T-helper 1 cell (primary cell): ENCODE data around the gene NAA20.

Experiments
- DNase-seq, 5 donors: peaks; one replicate each; pipeline ENCODE4 v3.0.0-alpha.2; 2012 to 2020

The NAA20 gene

DNA sequence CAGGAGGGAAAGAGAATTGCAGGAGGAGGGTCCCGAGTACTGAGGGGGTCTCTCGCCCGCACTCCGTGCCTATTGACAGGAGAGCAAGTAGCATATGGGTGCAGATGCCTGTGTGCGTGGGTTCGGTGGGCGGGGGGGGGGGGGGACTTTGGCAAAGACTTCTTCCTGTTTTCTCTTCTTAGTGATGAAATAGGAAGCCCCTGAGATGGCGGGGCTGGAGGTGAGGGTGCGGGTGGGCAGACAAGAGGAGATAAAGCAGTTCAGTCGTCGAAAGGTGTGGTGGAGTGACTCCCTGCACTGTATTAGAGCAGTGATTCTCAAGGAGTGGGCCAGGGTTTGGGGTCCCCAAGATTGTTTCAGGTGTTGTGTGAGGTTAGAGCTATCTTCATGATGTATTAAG lies 3.7 kb downstream of the NAA20 start:
- DNase-seq = no peak

DNA sequence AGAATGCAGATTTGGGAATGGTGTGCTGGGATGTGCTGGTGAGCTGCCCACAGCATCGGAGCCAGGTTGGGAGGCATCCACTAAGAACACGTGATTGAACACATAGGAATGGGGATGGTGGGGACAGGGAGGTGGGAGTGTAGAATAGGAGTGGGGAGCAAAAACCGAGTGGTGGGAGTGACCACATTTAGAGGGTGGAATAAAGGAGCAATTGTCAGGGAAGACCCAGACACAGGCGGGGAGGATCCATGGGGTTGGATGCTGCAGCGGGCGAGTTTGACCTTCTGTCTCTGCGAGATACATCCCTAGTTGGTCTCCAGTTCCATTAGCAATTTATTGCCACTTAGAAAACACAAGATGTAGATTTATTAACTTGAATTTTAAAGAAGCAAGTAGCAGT lies 4.7 kb downstream of the NAA20 start:
- DNase-seq = no peak

DNA sequence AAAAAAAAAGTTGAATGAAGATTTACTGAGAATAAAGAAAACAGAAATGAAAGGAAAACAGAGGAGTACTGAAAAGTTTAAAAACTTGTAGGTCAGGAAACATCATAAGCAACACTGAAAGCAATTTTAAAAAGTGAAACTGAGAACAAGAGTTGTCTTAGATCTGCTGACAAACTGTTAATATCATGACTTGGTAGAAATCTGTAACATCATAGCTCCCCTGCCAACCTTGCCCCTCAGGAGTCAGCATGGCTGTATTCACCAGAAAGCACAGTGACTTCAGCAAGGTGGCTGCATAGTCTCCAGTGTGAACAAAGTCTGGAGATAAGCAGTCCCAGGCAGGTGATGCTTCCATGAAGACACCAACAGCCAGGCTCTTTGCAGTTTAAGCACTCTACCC lies 5.3 kb downstream of the NAA20 start:
- DNase-seq = peak in 1 of 5 donors; percentile 58

DNA sequence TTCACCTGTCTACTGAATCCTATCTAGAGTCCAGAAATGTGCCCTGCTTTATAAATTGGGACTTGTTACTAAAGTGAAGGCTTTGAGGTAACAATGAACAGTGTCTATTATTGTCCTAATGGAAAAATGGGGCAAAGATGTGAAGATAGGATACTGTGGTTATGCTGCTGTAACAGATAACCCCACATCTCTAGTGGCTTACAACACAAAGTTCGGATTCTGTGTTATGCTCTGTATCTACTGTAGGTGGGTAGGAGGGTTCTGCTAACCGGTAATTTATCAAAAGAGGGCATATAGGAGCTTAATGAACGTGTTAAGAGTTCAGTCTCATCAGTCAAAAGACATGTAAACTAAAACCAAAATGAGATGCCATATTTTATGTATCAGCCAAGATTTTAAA lies 6.2 kb downstream of the NAA20 start:
- DNase-seq = no peak

DNA sequence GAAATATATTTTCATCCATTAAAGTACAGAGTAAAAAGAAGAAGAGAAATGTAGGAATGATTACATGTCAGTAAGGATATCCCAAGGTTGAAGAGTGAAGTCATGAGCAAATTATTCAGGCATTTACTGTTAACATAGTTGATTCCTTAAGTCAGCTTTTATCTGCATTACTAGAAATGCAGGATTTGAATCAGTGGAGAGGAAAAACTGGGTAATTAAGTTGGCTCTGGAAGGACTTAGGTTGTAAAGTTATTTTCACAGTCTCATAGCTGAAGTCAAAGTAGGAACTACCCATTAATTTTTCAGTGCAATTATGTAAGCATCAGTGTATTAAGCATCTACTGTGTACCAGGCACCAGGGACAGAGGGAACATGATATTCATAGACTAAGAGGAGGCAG lies 7.8 kb downstream of the NAA20 start:
- DNase-seq = no peak

DNA sequence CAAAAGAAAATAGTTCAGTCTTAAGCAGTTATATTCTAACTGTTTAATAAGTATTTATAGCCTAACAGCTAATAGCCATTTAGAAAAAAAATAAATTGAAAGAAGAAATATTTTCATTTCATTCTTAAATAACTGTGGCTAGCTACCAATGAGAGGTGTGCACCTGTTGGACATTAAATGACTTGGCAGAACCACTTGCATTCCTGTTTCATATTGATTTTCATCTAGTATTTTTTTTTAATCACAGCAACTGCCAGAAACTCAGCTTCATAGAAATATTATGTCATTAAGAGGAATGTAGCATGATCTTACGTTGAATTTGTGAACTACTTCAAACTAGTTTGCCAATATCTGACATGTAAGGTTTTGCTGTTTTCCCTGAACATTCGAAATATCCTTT lies 10.1 kb downstream of the NAA20 start:
- DNase-seq = no peak

DNA sequence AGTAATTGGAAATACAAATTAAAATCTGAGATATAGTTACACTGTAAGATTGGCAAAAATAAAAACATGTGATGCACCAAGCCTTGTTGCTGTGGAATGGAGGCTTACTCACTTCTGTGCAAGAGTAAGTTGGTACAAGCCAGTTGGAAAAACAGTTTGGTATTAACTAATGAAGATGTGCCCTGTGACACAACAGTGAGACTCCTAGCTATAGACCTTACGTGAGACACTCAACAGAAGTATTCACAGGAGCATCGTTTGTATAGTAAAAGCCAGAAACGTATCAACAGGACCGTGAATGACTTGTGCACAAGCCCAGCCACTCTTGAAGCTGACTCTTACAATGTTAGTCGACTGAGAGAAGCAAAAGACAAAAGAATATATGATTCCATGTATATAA lies 14.6 kb downstream of the NAA20 start:
- DNase-seq = no peak

DNA sequence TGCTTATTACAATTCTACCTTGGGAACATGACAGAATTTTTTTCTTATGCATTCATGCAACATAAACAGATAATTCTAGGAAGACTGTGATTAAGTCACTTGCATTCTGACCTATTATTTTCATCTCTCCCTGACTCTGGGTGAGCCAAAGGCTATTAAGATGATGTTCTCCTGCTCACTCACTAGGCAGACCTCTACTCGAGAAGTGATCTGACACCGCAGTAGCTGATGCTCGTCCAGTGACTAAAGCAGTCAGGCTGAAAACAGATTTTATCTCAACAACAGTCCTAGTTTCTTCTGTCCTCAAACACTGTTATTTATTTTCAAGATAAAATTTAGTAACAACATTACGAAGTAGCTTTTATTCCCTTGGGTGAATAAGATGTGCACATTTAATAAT lies 17.3 kb downstream of the NAA20 start:
- DNase-seq = no peak

DNA sequence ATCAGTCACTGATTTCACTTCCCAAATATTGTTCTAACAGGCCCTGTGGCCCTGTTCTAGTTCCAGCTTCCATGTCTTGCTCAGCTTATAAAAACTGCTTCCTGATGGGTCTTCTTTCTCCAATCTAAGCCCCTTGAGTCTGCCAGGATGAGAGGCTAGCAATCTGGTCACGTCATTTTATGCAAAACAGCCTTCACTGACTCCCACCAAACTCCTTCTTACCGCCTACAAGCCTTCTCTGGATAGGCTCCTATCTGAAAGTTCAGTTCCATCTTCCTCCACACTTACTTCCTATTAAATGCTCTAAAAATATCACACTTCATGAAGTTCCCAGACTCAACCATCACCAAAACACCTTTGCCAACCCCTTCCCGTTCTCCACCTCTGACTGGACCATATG lies 19.6 kb downstream of the NAA20 start:
- DNase-seq = no peak

DNA sequence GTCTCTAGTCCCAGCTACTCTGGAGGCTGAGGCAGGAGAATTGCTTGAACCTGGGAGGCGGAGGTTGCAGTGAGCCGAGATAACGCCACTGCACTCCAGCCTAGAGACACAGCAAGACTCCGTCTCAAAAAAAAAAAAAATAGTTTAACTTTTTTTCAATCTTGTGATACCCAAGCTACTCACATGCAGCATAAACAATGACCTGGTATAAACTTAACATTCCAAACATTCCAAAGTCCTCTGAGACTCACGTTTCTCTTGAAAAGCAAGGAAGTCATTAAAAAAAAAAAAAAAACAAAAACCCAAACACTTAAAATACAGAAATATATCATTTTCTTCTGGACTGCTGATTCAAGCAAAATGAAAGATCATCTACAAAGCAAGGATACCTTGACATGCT lies 20.8 kb downstream of the NAA20 start:
- no peak for DNase-seq

DNA sequence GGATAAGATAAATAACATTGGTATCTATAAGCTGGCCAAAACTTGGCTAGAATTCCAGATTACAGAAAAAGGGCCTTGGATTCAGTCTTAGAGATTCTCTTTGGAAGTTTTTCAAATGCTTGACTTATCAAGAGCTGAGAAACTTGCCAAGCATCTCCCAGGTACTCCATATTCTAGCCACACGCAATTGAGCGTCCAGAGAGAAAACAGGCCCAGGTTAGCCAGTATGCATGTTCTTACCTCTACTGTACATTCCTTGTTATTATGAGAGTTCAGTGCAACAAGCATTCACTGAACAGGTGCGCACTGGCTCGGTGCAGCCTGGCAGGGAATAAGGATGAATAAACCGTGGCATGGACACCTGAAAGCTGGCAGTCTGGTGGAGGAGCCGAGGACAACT lies 21.4 kb downstream of the NAA20 start:
- no peak for DNase-seq

DNA sequence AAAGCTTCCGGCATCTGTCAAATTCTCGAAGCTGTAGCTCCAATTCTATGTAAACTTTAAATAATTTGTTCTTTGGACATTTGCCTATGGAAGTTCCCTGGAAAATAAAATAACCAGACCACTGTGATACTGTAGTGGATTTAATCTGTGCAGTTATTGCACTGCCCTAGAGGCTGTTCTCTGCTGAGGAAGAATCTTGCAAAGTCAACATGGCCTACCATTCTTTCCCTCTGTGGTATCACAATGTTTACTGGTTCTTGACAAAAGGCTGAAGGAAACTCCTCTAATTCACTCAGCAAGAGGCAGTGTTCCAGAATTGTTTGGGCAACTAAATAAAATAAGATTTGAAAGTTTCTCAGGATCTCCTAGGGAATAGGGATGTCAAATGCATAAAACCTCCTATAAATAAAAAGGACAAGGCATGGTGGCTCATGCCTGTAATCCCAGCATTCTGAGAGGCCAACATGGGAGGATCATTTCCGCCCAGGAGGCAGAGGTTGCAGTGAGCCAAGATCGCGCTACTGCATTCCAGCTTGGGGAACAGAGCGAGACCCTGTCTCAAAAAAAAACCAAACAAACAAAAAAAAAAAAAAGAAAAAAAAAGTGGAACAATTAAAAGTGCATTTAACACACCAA lies 22.7 kb downstream of the NAA20 start:
- no peak for DNase-seq

DNA sequence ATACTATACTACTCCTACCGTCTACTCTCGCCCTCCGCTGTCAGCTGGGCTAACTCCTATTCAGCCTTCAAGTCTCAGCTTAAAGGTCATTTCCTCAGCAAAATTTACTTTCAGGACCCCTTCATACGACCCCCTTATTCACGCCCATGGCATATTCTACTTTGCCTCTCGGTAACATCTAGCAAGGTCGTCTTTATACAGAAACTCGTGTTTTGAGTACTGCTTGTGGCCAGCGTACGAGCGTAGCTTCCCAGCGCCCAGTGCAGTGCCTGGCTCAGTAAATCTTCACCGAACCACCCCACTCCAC lies 34.6 kb downstream of the NAA20 start:
- peak in 1 of 5 donors; percentile 3 for DNase-seq

DNA sequence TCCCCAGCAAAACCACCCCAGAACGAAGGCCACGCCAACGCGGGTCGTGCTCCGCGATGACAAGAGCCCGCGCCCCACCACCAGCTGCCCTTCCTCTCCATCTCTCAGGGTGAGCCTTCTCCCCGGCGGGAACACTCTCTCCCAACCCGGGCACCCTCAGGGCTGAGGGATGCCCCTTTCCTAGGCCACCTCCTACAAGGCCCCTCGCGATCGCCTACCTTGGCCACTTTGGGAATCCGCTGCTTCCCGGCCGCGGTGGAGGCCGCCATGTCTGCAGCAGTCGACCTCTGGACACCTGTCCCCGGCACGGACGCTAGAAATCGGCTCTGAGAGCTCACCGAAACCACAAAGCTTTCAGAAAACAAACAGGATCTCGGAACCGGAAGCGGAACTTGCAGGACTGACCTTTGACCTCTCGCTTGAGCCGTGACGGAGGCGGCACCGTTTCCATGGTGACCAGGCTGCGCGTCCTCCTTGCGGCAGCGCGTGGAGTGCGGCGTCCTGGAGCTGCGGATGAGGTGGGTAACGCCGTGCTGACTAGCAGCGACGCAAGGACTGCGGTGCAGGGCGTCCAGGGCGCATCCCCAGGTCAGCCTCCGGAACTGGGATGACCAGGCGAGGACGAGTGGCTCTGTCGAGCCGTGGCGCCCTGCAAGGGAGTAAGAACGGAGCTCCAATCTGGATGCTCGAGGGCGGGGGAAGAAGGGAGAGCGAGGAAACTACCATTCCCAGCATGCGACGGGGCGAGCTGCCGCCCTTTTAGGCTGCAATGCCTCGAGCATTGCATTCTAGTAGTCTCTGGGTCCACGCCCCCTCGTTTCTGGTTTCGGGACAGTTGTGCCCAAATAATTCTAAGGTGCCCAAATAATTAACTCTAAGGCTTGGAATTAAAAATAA lies 35.2 kb downstream of the NAA20 start, which contains the start of the genes CFAP61 and CRNKL1:
Gene CFAP61 (plus strand): TSS at position 459 of the 897 bp plus-strand sequence. CDS start 4,122 bp downstream, outside the sequence.
Gene CRNKL1 (minus strand): TSS at position 393 of the 897 bp plus-strand sequence. CDS start 124 bp downstream, at position 269.
- DNase-seq = peak; percentile 94 to 98 (median 97)

DNA sequence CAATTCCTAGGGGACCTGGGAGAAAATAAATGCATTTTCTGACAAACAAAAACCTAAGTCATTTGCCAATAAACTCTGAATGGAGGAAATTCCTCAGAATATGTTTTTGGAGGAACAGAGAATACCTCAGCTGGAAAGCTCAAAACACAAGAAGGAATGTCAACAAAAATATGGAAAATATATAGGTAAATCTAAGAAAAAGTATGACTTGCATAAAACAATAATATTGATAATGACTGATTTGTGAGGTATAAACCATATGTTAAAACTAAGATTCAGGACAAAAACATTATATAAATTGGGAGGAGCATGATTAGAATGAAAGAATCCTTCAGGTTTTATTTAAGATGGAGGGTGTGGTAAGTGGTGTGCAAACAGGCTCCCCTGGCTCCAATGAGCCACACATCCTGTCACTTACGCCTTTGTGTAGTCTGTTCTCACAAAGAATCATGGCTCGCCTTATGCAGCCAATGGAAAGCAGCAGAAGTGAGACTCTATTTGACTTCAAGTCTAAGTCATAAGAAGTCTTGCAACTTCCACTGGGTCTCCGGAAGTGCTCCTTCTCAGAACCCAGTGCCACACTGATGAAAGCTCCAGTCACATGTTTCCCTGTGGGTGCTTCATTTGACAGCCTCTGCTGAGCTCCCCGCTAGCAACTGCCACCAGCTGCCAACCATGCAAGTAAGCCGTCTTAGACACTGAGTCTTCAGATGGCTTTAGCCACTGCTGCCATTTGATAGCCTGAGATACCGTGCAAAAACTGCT lies 43.3 kb downstream of the NAA20 start:
- DNase-seq = peak in 1 of 5 donors; percentile 2

DNA sequence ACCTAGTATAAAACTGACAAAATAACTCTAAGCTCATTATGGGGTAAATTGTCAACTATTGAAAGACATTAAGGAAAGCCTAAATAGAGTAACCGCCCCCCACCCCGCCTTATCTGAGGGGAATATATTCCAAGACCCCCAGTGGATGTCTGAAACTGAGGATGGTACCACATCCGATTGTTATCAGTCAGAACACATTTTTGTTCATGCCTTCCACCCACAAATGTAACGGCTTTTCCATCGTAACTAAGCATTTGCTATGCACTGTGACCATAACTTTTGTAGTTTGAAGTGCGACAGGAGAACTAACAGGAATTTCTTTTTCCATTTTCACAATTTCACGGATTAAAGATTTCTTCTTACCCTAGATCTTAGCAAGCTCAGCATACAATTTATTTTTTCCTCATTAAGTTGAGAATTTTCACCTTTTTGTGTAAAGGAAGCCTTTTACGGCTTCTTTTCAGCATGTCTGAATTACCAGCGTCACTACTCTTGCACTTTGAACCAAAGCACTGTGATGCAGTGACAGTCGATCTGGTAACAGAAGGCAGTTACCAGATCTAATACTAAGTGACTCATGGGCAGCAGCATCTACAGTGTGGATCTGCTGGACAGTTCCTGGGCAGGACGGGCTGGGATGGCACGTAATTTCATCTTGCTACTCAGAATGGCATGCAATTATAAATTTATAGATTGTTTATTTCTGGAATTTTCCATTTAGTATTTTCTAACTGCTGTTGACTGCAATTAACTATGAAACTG lies 47.0 kb downstream of the NAA20 start:
- no peak for DNase-seq

DNA sequence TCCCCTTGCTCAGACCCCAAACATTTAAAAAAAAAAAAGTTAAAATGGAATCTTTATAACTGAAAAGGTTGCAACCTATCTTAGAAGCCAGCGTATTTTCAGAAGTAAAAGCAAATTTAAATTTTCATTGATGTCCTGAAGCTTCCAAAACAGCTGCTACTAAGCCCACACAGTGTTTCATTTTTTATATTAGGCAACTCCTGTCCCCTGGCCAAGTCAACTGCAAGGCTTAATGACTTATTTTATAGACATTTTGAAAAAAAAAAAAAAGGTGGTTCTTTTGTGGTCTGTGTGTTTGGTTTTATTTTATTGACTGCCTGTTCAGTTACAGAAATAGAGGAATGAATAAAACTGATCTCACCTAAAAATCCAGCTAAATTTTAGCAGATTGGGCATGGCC lies 48.2 kb downstream of the NAA20 start:
- no peak for DNase-seq

DNA sequence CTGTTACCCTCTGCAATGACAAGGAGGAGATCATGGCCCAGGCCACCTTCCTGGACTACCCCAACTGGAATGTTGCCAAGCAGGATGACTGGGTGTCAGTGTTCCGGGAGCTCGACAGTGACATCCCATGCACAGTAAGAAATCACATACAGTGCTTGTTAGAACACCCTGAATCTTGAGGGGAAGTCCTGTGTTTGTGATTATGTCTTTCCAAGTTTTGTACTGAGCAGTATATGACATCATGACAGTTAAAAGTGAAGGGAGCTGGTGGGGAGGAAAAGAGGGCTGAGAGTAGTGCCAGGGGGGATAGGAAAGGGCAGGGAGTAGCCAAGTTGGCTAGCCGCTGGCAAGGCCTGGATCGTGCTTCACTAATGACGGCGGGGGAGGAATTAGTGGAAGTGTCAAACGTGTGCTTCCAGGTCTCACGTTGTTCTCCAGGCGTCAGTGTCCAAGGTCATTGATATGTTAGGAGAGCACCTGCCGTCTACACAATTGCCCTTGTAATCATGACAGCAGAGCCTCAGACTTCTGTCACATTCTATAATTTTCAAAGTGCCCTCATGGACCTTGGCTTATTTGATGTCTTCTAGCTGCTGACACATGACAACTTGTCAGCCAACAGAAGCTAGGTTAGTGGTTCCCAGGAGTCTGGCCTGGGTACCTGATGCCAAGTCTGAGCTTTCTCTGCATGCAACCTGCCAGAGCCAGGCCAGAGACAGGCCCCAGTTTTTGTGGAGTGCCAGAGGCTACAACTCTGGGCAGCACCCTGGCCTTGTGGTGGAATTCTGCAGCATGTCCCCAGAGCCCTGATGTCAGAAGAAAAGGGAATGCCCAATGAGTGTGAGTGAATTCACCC lies 53.9 kb downstream of the NAA20 start:
- no peak for DNase-seq

DNA sequence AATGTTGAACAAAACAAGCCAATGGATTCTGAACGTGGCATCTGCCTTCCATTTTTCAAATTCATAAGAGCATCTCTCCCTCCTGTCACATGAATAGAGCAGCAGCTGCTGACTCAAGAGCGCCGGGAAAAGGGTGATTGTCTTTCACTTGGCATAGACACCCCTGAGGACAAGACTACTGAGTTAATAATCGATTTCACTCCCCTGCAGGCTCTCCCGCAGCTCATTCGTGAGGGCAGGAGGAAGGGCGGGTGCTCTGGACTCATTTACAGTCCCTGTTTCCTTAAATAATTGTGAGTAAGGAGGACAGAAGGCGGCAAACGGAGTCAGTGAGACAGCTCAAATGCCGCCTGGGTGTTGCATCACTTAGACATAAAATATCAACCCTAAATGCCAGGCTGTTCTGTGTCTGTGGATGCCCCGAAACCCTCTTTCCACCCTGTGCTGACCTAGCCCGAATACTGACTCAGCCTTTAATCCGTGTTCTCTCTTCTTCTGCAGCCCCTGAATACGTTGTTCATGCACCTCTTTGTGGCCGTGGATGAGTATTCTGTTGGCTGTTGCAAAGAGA lies 56.7 kb downstream of the NAA20 start:
- no peak for DNase-seq

DNA sequence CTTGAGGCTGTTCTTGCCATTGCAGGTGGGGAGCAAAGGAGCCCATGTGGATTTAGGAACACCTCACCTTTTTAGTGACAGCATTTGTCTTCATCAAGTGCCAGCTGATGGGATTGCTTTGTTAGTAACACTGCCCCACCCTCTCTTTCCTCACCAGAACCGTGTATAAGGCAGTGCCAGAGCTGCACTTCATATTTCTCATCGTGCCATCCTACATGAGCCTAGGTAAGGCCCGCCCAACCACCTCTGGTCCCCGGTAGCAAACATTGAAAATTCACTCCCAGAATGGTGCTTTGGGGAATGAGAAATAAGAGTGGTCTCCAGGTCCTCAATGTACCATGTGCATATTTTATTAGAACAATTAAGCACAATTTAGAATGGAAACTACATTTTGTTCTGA lies 57.9 kb downstream of the NAA20 start:
- no peak for DNase-seq

DNA sequence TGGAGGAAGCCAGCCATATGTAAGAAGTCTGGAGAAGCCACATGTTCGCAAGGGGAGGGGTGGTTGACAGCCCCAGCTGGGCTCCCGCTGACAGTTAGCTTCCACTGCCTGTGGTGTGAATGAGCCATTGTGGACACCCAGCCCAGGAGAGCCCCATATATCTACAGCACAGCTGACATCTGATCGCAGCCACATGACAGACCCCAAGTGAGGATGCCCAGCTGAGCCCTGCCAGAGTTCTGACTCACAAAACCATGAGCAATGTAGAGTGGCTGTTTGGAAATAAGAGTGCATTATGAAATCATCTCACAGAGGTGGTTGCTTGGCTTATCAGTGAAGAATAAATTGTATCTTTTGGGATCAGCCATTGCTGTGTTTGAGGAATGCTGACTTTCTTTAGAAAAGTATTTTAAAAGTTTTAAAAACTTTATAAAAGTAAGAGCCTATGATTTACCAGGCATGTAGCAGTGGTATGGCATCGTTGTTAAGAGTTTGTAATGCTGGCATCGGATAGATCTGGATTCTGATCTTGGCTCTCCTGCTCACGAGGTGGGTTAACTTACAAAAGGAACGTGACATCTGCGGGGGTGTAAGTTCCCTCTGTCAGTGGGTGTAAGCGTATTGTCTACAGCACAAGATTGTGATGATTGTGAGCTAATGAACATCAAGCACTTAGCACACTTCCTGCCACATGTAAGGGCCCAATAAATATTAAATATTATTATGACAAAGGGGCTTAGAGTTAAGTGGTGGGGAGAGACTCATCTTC lies 59.3 kb downstream of the NAA20 start:
- no peak for DNase-seq
